Caco-2 (cell line): ENCODE measurements around the gene VSTM2L. TPM values are rescaled to one million over a fixed set of nuclear protein-coding genes. Genes with fewer than 3 reads are reported as not detected.

ENCODE experiments used
- BruUV-seq: library from RNA; stranded (reverse); fragments of 400-500 nt; replicated peaks from 2 replicates; lab custom pipeline; 2021; lab: Mats Ljungman, UMichigan
- CTCF ChIA-PET: fragments of 300-600 bp; sonication (Branson Sonifier 250); formaldehyde crosslinking; loops from one replicate; lab custom pipeline; 2022; ENCODE audit warnings: antibody characterized with exemption; lab: Charles Lee
- POLR2A ChIA-PET: fragments of 300-600 bp; sonication (Branson Sonifier 250); formaldehyde crosslinking; loops from one replicate; lab custom pipeline; 2022; ENCODE audit warnings: antibody characterized with exemption; lab: Charles Lee
- DNase-seq, 2 experiments: peaks; one replicate each; pipeline versions ENCODE4 v3.0.0 to v3.0.0-alpha.2; 2020 to 2022
- H3K27me3 ChIP-seq: replicated peaks from 2 replicates; pipeline ENCODE4 v1.6.0; 2011; ENCODE audit warnings: low read length; ENCODE audit not compliant: control insufficient read depth, insufficient read depth
- H3K36me3 ChIP-seq: 2 replicates; pipeline ENCODE4 v1.5.1; 2011; ENCODE audit warnings: low read length; ENCODE audit not compliant: control insufficient read depth, insufficient read depth
- H3K4me1 ChIP-seq: fragments of 250-450 bp; sonication (Bioruptor Pico); 2 replicates; pipeline ENCODE4 v1.5.1; 2020; ENCODE audit warnings: mild to moderate bottlenecking
- H3K4me3 ChIP-seq: 2 replicates; pipeline ENCODE4 v1.5.1; 2011; ENCODE audit warnings: low read depth, mild to moderate bottlenecking, control low read depth, low read length
- H3K9me3 ChIP-seq: fragments of 250-450 bp; sonication (Bioruptor Pico); 2 replicates; pipeline ENCODE4 v1.5.1; 2020; ENCODE audit warnings: mild to moderate bottlenecking, moderate library complexity
- H3K27ac Mint-ChIP-seq: one replicate; pipeline ENCODE4 v1.8.0; 2022; ENCODE audit warnings: mixed read lengths; ENCODE audit not compliant: unreplicated experiment
- H3K27me3 Mint-ChIP-seq: one replicate; pipeline ENCODE4 v1.8.0; 2022; ENCODE audit warnings: mixed read lengths; ENCODE audit not compliant: insufficient read depth, unreplicated experiment
- H3K36me3 Mint-ChIP-seq: one replicate; pipeline ENCODE4 v1.8.0; 2022; ENCODE audit warnings: mild to moderate bottlenecking, mixed read lengths; ENCODE audit not compliant: insufficient read depth, unreplicated experiment
- H3K4me1 Mint-ChIP-seq: one replicate; pipeline ENCODE4 v1.8.0; 2022; ENCODE audit warnings: low read depth, mixed read lengths; ENCODE audit not compliant: unreplicated experiment
- H3K4me3 Mint-ChIP-seq: one replicate; pipeline ENCODE4 v1.8.0; 2022; ENCODE audit warnings: mild to moderate bottlenecking, moderate library complexity, mixed read lengths; ENCODE audit not compliant: unreplicated experiment
- H3K9me3 Mint-ChIP-seq: one replicate; pipeline ENCODE4 v1.8.0; 2022; ENCODE audit warnings: mixed read lengths; ENCODE audit not compliant: unreplicated experiment
- intact Hi-C: fragments of 100-400 bp; cut with micrococcal nuclease; formaldehyde crosslinking; loops from one replicate; pipeline ENCODE4 v1.10.0; 2022; ENCODE audit not compliant: unreplicated experiment
- total RNA-seq: library from RNA; stranded (reverse); gene quantifications from 2 replicates; pipeline ENCODE4 v1.2.3, GENCODE V29; 2022
- TF ChIP-seq, protein P1 (sequence below), 2 experiments: fragments of 200-600 bp in 1 of 2; IDR thresholded peaks; 1 replicate in 1 of 2; 2 replicates in 1 of 2; pipeline versions ENCODE4 v1.5.1 to v1.8.0; 2011 to 2022; ENCODE audit warnings: antibody characterized with exemption in 1 of 2, control low read depth in 1 of 2, inconsistent platforms in 1 of 2, low read depth in 1 of 2, low read length in 1 of 2, mild to moderate bottlenecking in 1 of 2, moderate library complexity in 1 of 2; ENCODE audit not compliant: insufficient read depth in 1 of 2, severe bottlenecking in 1 of 2, unreplicated experiment in 1 of 2

Gene VSTM2L
- total RNA-seq, 1 experiment from 2014 or later = not detected

- peaks cover 12% of the 10 kb centered on the region for H3K9me3 ChIP-seq
- peak in 1 of 2 experiments; percentile 32 for DNase-seq
- H3K27me3 Mint-ChIP-seq = peaks cover 12% of the 10 kb centered on the region
- H3K27ac Mint-ChIP-seq = no peak overlapping the region
- no peak overlapping the region for H3K4me3 ChIP-seq
- BruUV-seq = no TSS peak
- H3K9me3 Mint-ChIP-seq = peaks cover 10% of the 10 kb centered on the region
- ChIA-PET POLR2A (no interaction called here), CTCF (interaction anchor here (0.6 kb wide), 1 partner anchor 24 kb away, joined by 3 read pairs; no protein-coding TSS in a partner anchor)
- no peaks in the 10 kb centered on the region for H3K36me3 Mint-ChIP-seq
- H3K36me3 ChIP-seq = no peaks in the 10 kb centered on the region
- intact Hi-C loops = no loop called here
- no peak overlapping the region for H3K4me3 Mint-ChIP-seq
- H3K4me1 Mint-ChIP-seq = no peaks in the 10 kb centered on the region
- H3K4me1 ChIP-seq = no peaks in the 10 kb centered on the region
- TF ChIP-seq, protein P1, sequence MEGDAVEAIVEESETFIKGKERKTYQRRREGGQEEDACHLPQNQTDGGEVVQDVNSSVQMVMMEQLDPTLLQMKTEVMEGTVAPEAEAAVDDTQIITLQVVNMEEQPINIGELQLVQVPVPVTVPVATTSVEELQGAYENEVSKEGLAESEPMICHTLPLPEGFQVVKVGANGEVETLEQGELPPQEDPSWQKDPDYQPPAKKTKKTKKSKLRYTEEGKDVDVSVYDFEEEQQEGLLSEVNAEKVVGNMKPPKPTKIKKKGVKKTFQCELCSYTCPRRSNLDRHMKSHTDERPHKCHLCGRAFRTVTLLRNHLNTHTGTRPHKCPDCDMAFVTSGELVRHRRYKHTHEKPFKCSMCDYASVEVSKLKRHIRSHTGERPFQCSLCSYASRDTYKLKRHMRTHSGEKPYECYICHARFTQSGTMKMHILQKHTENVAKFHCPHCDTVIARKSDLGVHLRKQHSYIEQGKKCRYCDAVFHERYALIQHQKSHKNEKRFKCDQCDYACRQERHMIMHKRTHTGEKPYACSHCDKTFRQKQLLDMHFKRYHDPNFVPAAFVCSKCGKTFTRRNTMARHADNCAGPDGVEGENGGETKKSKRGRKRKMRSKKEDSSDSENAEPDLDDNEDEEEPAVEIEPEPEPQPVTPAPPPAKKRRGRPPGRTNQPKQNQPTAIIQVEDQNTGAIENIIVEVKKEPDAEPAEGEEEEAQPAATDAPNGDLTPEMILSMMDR (IDR thresholded peaks at IDR 0.05; ENCODE audit: insufficient read depth in 1 of 2, low read depth in 1 of 2, low read length in 1 of 2, severe bottlenecking in 1 of 2, unreplicated experiment in 1 of 2) = no peak
- no peaks in the 10 kb centered on the region; the same call in 1 of the 2 replicates for H3K27me3 ChIP-seq
Measured at GRCh38 chr20:37968841-37969401, 66.0 kb downstream of the VSTM2L start.

- H3K36me3 ChIP-seq = no peaks in the 10 kb centered on the region
- H3K4me3 ChIP-seq = no peak overlapping the region
- ChIA-PET CTCF (no interaction called here), POLR2A (no interaction called here)
- no peaks in the 10 kb centered on the region for H3K27me3 ChIP-seq
- H3K9me3 Mint-ChIP-seq = peaks cover 10% of the 10 kb centered on the region
- H3K4me3 Mint-ChIP-seq = no peak overlapping the region
- no peaks in the 10 kb centered on the region for H3K4me1 Mint-ChIP-seq
- H3K9me3 ChIP-seq = peaks cover 12% of the 10 kb centered on the region
- TF ChIP-seq, protein P1 (IDR thresholded peaks at IDR 0.05; ENCODE audit: insufficient read depth in 1 of 2, low read depth in 1 of 2, low read length in 1 of 2, severe bottlenecking in 1 of 2, unreplicated experiment in 1 of 2) = no peak
- peaks cover 4% of the 10 kb centered on the region for H3K27me3 Mint-ChIP-seq
- DNase-seq = peak in 1 of 2 experiments; percentile 20
- no peaks in the 10 kb centered on the region for H3K36me3 Mint-ChIP-seq
- H3K4me1 ChIP-seq = no peaks in the 10 kb centered on the region
- intact Hi-C loops = no loop called here
- no TSS peak for BruUV-seq
- no peak overlapping the region for H3K27ac Mint-ChIP-seq
Measured at GRCh38 chr20:37969949-37970855, 67.3 kb downstream of the VSTM2L start.

- ChIA-PET CTCF (no interaction called here), POLR2A (interaction anchor here (0.5 kb wide), 1 partner anchor 10 kb away, joined by 3 read pairs; no protein-coding TSS in a partner anchor)
- Mint-ChIP-seq H3K9me3 (peaks cover 9% of the 10 kb centered on the region), H3K4me3 (no peak overlapping the region), H3K4me1 (no peaks in the 10 kb centered on the region), H3K36me3 (no peaks in the 10 kb centered on the region), H3K27me3 (peaks cover 3% of the 10 kb centered on the region), H3K27ac (no peak overlapping the region)
- no TSS peak for BruUV-seq
- DNase-seq = peak in 1 of 2 experiments; percentile 14
- H3K36me3 ChIP-seq = no peaks in the 10 kb centered on the region
- peaks cover 12% of the 10 kb centered on the region for H3K9me3 ChIP-seq
- H3K4me1 ChIP-seq = no peaks in the 10 kb centered on the region
- intact Hi-C loops = no loop called here
- H3K27me3 ChIP-seq = no peaks in the 10 kb centered on the region
- H3K4me3 ChIP-seq = no peak overlapping the region
- TF ChIP-seq, protein P1 (IDR thresholded peaks at IDR 0.05; ENCODE audit: insufficient read depth in 1 of 2, low read depth in 1 of 2, low read length in 1 of 2, severe bottlenecking in 1 of 2, unreplicated experiment in 1 of 2) = no peak
Measured at GRCh38 chr20:37970856-37971245, 67.9 kb downstream of the VSTM2L start.
